ENCODE measurements around the gene ELMOD3. TPM values are rescaled to one million over a fixed set of nuclear protein-coding genes. Genes with fewer than 3 reads are reported as not detected.
A peak's percentile ranks its signal among the peaks of the same experiment; 100 is the strongest.
"Not testable (repeated sequence)": the region's sequence is repeated elsewhere in the genome, so short reads cannot be mapped to it uniquely, and the experiment has no call there.

ELMOD3 gene
- total and polyA plus RNA-seq, 4 donors: 5.5 to 15.8 (median 8.0) TPM

GRCh38 chr2:85438201-85439024 lies 83.8 kb downstream of the ELMOD3 start:
- Histone ChIP-seq H3K4me1 (ENCODE audit: control insufficient read depth in 4 of 4, insufficient read depth in 4 of 4, low read length in 3 of 4) (peaks cover 16 to 23% (median 18%) of the 10 kb centered on the region in 4 donors), H3K4me3 (ENCODE audit: low read depth in 1 of 3, low read length in 3 of 3) (peak overlapping the region in 2 of 3 donors; percentile 40 to 56), H3K27ac (ENCODE audit: low read depth in 1 of 2, low read length in 2 of 2) (peak overlapping the region; percentile 57 to 86), H3K27me3 (ENCODE audit: control insufficient read depth in 4 of 4, insufficient read depth in 4 of 4, low read length in 3 of 4) (no peaks in the 10 kb centered on the region), H3K9ac (ENCODE audit: low read depth in 1 of 2, low read length in 2 of 2) (peak overlapping the region; percentile 30 to 78), H3K9me3 (ENCODE audit: control insufficient read depth in 4 of 4, low read length in 3 of 4) (no peaks in the 10 kb centered on the region), H3K36me3 (ENCODE audit: control insufficient read depth in 4 of 4, insufficient read depth in 3 of 4, low read depth in 1 of 4, low read length in 3 of 4) (no peaks in the 10 kb centered on the region)
- no peak for DNase-seq (ENCODE audit: low spot score)
- WGBS: 72% methylated on average over 19 of the region's 19 CpGs
- TF ChIP-seq SP1 (IDR thresholded peaks at IDR 0.05) (no peak), RAD21 (IDR thresholded peaks at IDR 0.05) (peak; percentile 9 to 40), MAX (IDR thresholded peaks at IDR 0.05) (no peak), YY1 (IDR thresholded peaks at IDR 0.05) (no peak)

- peak overlapping the region; percentile 57 to 86 for H3K27ac ChIP-seq (ENCODE audit: low read depth in 1 of 2, low read length in 2 of 2)
- H3K9me3 ChIP-seq (ENCODE audit: control insufficient read depth in 4 of 4, low read length in 3 of 4): no peaks in the 10 kb centered on the region
- H3K9ac ChIP-seq (ENCODE audit: low read depth in 1 of 2, low read length in 2 of 2): no peak overlapping the region
- 88% methylated on average over 6 of the region's 6 CpGs for WGBS
- no peaks in the 10 kb centered on the region for H3K27me3 ChIP-seq (ENCODE audit: control insufficient read depth in 4 of 4, insufficient read depth in 4 of 4, low read length in 3 of 4)
- H3K4me3 ChIP-seq (ENCODE audit: low read depth in 1 of 3, low read length in 3 of 3): no peak overlapping the region
- H3K4me1 ChIP-seq (ENCODE audit: control insufficient read depth in 4 of 4, insufficient read depth in 4 of 4, low read length in 3 of 4): peaks cover 16 to 18% (median 17%) of the 10 kb centered on the region in 4 donors
- H3K36me3 ChIP-seq (ENCODE audit: control insufficient read depth in 4 of 4, insufficient read depth in 3 of 4, low read depth in 1 of 4, low read length in 3 of 4): no peaks in the 10 kb centered on the region
- no peak for DNase-seq (ENCODE audit: low spot score)
- TF ChIP-seq FOXA2 (IDR thresholded peaks at IDR 0.05) (no peak), CTCF (IDR thresholded peaks at IDR 0.05; ENCODE audit: low read depth, low read length, missing input control) (no peak), ZBTB33 (IDR thresholded peaks at IDR 0.05) (no peak), SP1 (IDR thresholded peaks at IDR 0.05) (no peak), HNF4G (IDR thresholded peaks at IDR 0.05) (no peak), ATF3 (IDR thresholded peaks at IDR 0.05) (no peak), FOXA1 (IDR thresholded peaks at IDR 0.05) (no peak), RAD21 (IDR thresholded peaks at IDR 0.05) (no peak), MAX (IDR thresholded peaks at IDR 0.05) (no peak), GABPA (IDR thresholded peaks at IDR 0.05 in 1 of 2, conservative IDR thresholded peaks at IDR 0.05 in 1 of 2) (no peak), HNF4A (conservative IDR thresholded peaks at IDR 0.05) (no peak), REST (IDR thresholded peaks at IDR 0.05) (no peak), YY1 (IDR thresholded peaks at IDR 0.05) (no peak), JUND (IDR thresholded peaks at IDR 0.05) (no peak), TAF1 (conservative IDR thresholded peaks at IDR 0.05) (no peak), NR2F2 (IDR thresholded peaks at IDR 0.05) (no peak), RXRA (IDR thresholded peaks at IDR 0.05) (no peak), EGR1 (IDR thresholded peaks at IDR 0.05; ENCODE audit: low read depth in 2 of 2) (no peak)
Measured at GRCh38 chr2:85439025-85439472, 84.5 kb downstream of the ELMOD3 start.

GRCh38 chr2:85439569-85439968 lies 85.0 kb downstream of the ELMOD3 start:
- WGBS: 97% methylated on average over 9 of the region's 9 CpGs
- not testable (repeated sequence) for H3K27me3 ChIP-seq (ENCODE audit: control insufficient read depth in 4 of 4, insufficient read depth in 4 of 4, low read length in 3 of 4); DNase-seq (ENCODE audit: low spot score); H3K27ac ChIP-seq (ENCODE audit: low read depth in 1 of 2, low read length in 2 of 2); H3K36me3 ChIP-seq (ENCODE audit: control insufficient read depth in 4 of 4, insufficient read depth in 3 of 4, low read depth in 1 of 4, low read length in 3 of 4); H3K9ac ChIP-seq (ENCODE audit: low read depth in 1 of 2, low read length in 2 of 2); H3K9me3 ChIP-seq (ENCODE audit: control insufficient read depth in 4 of 4, low read length in 3 of 4); H3K4me3 ChIP-seq (ENCODE audit: low read depth in 1 of 3, low read length in 3 of 3)
- peaks cover 15 to 18% (median 16%) of the 10 kb centered on the region in 4 donors for H3K4me1 ChIP-seq (ENCODE audit: control insufficient read depth in 4 of 4, insufficient read depth in 4 of 4, low read length in 3 of 4)
